ENCODE results near the gene NIM1K.

DNA sequence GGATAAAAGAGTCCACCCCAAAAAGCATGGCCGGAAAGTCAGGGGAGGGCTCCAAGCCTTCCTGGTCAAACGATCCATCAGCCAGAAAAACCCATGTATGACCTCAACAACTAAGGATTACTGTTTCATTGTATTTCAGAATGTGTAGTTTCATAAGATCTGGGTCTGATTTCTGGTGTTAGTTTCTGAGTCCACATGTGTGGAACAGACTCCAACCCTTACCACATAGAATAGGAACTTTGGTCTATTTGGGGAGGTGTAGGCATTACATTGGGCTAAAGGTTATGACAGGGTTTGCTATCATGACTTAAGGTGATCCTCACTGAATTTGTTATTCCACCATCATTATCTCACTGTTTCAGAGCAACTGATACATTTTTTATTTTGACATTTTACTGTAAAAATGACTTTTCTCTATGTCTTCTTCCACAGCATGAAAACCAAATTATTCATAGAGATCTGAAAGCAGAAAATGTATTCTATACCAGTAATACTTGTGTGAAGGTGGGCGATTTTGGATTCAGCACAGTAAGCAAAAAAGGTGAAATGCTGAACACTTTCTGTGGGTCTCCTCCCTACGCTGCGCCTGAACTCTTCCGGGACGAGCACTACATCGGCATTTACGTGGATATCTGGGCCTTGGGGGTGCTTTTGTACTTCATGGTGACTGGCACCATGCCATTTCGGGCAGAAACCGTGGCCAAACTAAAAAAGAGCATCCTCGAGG lies 87.7 kb downstream of the NIM1K start:
- TF ChIP-seq, protein P1, sequence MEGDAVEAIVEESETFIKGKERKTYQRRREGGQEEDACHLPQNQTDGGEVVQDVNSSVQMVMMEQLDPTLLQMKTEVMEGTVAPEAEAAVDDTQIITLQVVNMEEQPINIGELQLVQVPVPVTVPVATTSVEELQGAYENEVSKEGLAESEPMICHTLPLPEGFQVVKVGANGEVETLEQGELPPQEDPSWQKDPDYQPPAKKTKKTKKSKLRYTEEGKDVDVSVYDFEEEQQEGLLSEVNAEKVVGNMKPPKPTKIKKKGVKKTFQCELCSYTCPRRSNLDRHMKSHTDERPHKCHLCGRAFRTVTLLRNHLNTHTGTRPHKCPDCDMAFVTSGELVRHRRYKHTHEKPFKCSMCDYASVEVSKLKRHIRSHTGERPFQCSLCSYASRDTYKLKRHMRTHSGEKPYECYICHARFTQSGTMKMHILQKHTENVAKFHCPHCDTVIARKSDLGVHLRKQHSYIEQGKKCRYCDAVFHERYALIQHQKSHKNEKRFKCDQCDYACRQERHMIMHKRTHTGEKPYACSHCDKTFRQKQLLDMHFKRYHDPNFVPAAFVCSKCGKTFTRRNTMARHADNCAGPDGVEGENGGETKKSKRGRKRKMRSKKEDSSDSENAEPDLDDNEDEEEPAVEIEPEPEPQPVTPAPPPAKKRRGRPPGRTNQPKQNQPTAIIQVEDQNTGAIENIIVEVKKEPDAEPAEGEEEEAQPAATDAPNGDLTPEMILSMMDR (conservative IDR thresholded peaks at IDR 0.05), result no peak
- TF ChIP-seq EZH2 (IDR thresholded peaks at IDR 0.05; ENCODE audit: low read depth), result no peak
